Measurements from ENCODE around the gene CTCF.

The CTCF gene

DNA sequence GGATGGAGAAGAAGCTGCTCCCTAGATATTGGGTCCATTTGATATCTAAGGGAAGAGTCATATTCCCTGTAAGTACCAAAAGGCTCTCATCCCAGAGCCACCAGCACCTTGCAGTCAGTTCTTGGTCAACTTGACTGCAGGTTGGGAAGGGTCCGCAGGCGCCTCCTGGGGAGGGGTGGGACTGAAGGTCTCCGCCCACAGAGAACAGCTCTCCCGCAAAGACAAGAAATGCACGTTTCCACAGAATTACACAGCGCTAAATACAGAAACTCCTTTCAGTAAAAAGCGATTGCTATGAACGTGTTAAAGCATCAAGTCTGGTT, 864 bp upstream of the CTCF start:
- H3K27ac ChIP-seq = peak overlapping the region; percentile 99
- ChIA-PET POLR2A (ENCODE audit: low non-redundant PET) (interaction anchor here (0.6 to 1.6 kb wide), 2 partner anchors 31 to 40 kb away, joined by 5 to 7 read pairs; no protein-coding TSS in a partner anchor), CTCF (interaction anchor here (0.9 to 2.6 kb wide), 6 partner anchors 14 to 255 kb away, joined by 3 to 15 read pairs (median 8); no protein-coding TSS in a partner anchor)
- TF ChIP-seq, protein P1, sequence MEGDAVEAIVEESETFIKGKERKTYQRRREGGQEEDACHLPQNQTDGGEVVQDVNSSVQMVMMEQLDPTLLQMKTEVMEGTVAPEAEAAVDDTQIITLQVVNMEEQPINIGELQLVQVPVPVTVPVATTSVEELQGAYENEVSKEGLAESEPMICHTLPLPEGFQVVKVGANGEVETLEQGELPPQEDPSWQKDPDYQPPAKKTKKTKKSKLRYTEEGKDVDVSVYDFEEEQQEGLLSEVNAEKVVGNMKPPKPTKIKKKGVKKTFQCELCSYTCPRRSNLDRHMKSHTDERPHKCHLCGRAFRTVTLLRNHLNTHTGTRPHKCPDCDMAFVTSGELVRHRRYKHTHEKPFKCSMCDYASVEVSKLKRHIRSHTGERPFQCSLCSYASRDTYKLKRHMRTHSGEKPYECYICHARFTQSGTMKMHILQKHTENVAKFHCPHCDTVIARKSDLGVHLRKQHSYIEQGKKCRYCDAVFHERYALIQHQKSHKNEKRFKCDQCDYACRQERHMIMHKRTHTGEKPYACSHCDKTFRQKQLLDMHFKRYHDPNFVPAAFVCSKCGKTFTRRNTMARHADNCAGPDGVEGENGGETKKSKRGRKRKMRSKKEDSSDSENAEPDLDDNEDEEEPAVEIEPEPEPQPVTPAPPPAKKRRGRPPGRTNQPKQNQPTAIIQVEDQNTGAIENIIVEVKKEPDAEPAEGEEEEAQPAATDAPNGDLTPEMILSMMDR (conservative IDR thresholded peaks at IDR 0.05; ENCODE audit: low read depth) = no peak
- no peak for DNase-seq (ENCODE audit: low spot score)

DNA sequence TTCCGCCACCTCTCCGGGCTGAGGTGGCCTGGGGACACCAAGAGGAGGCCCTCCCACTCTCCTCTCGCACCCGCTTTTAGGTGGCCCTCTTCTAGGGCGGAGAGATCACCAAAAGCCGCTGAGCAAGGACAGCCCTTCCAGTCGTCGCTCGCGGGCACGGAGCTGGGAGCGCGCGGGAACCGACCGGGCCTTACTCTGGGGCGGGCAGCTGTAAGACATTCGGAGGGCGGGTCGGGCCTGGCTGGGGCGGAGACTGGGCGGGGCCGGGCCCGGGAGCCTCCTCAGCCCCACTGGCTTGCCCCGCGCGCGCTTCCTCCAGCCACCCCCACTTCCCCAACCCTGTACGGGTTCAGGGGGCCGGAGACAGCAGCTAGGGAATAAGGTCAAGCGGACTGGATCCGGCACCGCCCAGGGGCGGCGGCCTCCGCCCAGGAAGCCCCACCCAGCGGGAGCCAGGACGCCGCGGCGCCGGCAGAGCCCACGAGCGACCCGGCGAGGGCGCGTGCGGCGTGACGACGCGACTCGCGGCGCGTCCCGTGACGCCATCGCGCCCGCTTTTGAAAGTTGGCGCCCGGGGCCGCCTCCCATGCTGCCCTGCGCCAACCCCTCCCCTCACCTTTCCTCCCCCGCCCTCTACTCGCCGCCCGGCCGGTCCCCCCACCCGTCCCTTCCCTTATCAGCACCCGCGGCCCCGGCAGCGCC, 351 bp upstream of the CTCF start:
- H3K27ac ChIP-seq = peak overlapping the region; percentile 99
- TF ChIP-seq, protein P1 (conservative IDR thresholded peaks at IDR 0.05; ENCODE audit: low read depth) = no peak
- peak; percentile 96 for DNase-seq (ENCODE audit: low spot score)
- ChIA-PET CTCF (interaction anchor here (0.6 to 2.6 kb wide), 13 partner anchors 10 to 534 kb away, joined by 3 to 15 read pairs (median 4); no protein-coding TSS in a partner anchor), POLR2A (ENCODE audit: low non-redundant PET) (interaction anchor here (0.5 to 1.6 kb wide), 6 partner anchors 30 to 94 kb away, joined by 3 to 7 read pairs (median 4); no protein-coding TSS in a partner anchor)

DNA sequence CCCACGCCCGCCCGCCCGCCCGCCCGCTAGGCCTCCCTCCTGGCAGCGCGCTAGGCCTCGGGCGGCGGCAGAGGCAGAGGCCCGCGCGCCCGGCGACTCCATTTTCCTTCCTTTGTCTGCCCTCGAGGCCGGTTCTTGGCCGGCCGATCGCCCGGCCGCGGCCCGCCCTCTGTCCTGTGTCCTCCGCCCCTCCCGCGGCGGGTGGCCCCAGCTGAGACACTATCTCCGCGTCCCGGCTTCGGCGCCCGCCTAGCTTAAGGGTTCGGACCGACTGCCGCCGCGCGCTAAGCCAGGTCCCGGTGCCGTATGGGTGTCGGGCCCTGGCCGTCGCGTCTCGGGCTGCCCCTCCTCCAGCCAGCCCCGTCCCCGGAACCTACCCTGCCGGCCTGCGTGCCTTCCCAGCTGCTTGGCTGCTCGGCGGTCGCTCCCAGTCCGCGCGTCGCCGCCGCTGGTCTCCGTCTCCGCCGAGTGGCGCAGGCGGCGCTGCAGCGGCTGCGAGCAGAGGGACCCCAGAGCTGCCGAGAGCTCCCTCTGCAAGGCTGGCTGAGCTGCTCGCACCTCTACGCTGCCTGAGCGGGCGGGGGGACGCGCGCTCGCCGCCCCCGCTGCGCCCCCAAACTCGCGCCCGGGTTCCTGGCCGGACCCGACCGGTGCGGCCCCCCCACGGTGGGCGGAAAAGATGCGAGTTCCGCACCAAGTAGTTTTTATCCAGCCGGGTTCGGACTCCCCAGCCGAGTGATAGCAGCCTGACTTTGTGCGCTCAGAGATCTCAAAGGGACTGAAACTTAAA, 787 bp downstream of the CTCF start:
- peak overlapping the region; percentile 99 for H3K27ac ChIP-seq
- no peak for DNase-seq (ENCODE audit: low spot score)
- TF ChIP-seq, protein P1 (conservative IDR thresholded peaks at IDR 0.05; ENCODE audit: low read depth) = peak; percentile 43
- POLR2A ChIA-PET (ENCODE audit: low non-redundant PET) = interaction anchor here (0.6 to 1.6 kb wide), 5 partner anchors 15 to 42 kb away, joined by 3 to 7 read pairs (median 3); no protein-coding TSS in a partner anchor
- CTCF ChIA-PET = interaction anchor here (0.6 to 2.6 kb wide), 14 partner anchors 11 to 532 kb away, joined by 3 to 15 read pairs (median 4); no protein-coding TSS in a partner anchor

DNA sequence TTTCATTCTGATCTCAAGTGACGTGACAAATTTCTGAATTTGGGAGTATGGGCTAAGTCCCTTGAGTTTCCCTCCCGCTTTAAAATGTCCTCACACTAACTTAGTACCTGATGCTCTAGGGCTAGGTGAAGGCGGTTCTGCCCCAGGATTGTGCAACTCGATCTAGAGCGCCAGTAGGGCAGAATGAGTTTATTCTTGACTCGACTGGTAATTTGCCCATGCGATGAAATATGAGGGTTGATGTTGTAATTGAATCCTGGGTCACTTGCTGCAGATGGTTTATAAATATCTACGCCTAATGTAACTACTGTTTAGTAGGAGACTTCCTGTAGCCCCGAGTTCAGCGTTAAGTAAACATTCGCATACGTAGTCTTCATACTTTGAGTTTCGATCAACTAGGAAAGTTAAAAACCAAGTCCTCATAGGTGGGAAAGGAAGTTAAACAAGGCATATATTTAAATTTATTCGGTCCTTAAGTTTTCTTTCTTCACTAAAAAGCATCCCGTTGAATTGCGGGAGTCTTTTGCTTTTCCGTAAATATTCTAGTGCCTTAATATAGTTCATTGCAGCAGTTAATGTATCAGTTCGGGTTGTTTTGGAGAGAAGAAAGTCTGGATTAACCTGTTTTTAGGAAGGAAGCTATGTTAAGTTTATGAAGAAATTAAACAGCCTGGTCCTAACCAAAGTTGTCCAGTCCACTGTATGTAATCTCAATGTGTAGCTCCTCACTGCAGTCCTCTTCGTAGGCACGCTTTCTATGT, 1.6 kb downstream of the CTCF start:
- TF ChIP-seq, protein P1 (conservative IDR thresholded peaks at IDR 0.05; ENCODE audit: low read depth) = no peak
- H3K27ac ChIP-seq = peak overlapping the region; percentile 99
- ChIA-PET POLR2A (ENCODE audit: low non-redundant PET) (interaction anchor here (0.6 to 1.4 kb wide), 3 partner anchors 16 to 39 kb away, joined by 3 to 6 read pairs (median 3); no protein-coding TSS in a partner anchor), CTCF (interaction anchor here (0.6 to 2.6 kb wide), 8 partner anchors 17 to 253 kb away, joined by 3 to 15 read pairs (median 4); no protein-coding TSS in a partner anchor)
- peak; percentile 37 for DNase-seq (ENCODE audit: low spot score)

DNA sequence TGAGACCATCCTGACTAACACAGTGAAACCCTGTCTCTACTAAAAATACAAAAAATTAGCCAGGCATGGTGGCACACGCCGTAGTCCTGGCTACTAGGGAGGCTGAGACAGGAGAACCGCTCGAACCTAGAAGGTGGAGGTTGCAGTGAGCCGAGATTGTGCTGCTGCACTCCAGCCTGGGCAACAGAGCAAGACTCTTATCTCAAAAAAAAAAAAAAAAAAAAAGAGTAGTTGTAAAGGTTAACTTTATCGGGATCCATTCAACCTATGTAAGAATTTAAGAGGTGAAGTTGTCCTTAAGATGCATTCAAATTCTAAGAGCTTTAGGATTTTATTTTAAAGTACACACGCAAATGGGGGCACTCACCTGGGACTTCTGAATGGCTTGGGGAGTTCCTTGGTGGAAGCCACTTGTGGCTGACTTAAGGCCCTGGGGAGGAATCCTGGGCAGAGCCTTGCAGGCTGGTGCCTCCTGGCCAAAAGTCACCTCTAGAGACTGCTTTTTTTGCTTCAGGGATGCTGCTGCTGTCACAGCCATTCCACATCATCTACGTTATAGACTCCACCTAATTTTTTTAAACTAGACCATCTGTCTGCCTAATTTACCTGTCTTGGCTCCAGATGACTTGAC, 3.3 kb downstream of the CTCF start:
- no peak for DNase-seq (ENCODE audit: low spot score)
- TF ChIP-seq, protein P1 (conservative IDR thresholded peaks at IDR 0.05; ENCODE audit: low read depth) = no peak
- POLR2A ChIA-PET (ENCODE audit: low non-redundant PET) = no interaction called here
- H3K27ac ChIP-seq = peak overlapping the region; percentile 34
- CTCF ChIA-PET = no interaction called here
